ENCODE results near the gene ANXA2R. TPM values are rescaled to one million over a fixed set of nuclear protein-coding genes. Genes with fewer than 3 reads are reported as not detected.
A peak's percentile ranks its signal among the peaks of the same experiment; 100 is the strongest.

The ANXA2R gene
- polyA plus RNA-seq, 2 of the 4 experiments (the other 2 are of a cell fraction) = 1.7 to 2.1 TPM

DNA sequence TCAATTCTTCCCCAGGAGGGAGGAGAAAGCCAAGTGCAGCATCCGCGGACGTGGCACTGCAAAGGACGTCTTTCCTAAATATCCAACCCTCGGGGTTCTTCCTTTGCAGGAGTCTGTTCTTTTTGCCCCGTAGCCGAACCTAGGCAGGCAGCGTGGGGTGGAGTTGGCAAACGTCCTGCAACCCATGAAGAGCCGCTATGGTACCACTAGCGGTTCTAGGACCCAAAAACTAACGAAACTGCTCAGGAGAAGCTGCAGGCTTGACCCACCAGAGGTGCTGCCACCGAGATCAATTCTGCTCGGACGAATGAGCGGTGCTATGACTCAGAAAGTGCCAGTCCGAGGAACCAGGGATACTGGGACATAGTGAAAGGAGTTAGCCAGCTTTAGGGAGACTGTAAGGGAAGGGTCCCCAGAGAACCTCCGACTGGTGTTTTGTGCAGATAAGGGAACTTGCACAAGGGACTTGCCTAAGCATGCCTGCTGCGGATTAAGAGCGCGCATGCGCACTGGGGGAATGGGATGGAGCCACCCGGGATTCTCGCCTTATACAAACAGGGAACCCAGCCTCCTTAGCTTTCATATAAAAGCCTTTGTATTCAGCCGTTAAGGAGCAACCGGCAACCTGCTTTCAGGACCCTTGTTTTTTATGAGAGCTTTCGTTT, 32.7 kb downstream of the ANXA2R start:
- FAIRE-seq = no peak
- Histone ChIP-seq H3K27ac (peak overlapping the region; percentile 93 to 95), H3K9me3 (no peaks in the 10 kb centered on the region), H3K4me1 (peaks cover 13% of the 10 kb centered on the region), H3K4me2 (peak overlapping the region; percentile 89), H3K4me3 (peak overlapping the region; percentile 56)
- ChIA-PET POLR2A (interaction anchor here (0.5 to 3.5 kb wide), 13 partner anchors 11 to 113 kb away, joined by 3 to 78 read pairs (median 10); partner anchors contain the start of gene ZNF131), CTCF (interaction anchor here (0.9 to 4.7 kb wide), 10 partner anchors 8 to 98 kb away, joined by 5 to 39 read pairs (median 22); partner anchors contain the start of gene ANXA2R)
- no peak for TF ChIP-seq ESRRA (IDR thresholded peaks at IDR 0.05; ENCODE audit: borderline replicate concordance, low read length)
- TF ChIP-seq MYC (IDR thresholded peaks at IDR 0.05; ENCODE audit: borderline replicate concordance, low read length) = 0 out of 2 replicates have a peak, but pooled peaks have one; percentile 10
- TF ChIP-seq BCL3 (IDR thresholded peaks at IDR 0.05) = peak; percentile 64; the same call in 1 of the 3 replicates
- TF ChIP-seq HES2 (IDR thresholded peaks at IDR 0.05) = no peak
- TF ChIP-seq, protein P1, sequence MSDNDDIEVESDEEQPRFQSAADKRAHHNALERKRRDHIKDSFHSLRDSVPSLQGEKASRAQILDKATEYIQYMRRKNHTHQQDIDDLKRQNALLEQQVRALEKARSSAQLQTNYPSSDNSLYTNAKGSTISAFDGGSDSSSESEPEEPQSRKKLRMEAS (IDR thresholded peaks at IDR 0.05) = peak; percentile 66; the same call in 1 of the 2 replicates
- TF ChIP-seq, protein P2, sequence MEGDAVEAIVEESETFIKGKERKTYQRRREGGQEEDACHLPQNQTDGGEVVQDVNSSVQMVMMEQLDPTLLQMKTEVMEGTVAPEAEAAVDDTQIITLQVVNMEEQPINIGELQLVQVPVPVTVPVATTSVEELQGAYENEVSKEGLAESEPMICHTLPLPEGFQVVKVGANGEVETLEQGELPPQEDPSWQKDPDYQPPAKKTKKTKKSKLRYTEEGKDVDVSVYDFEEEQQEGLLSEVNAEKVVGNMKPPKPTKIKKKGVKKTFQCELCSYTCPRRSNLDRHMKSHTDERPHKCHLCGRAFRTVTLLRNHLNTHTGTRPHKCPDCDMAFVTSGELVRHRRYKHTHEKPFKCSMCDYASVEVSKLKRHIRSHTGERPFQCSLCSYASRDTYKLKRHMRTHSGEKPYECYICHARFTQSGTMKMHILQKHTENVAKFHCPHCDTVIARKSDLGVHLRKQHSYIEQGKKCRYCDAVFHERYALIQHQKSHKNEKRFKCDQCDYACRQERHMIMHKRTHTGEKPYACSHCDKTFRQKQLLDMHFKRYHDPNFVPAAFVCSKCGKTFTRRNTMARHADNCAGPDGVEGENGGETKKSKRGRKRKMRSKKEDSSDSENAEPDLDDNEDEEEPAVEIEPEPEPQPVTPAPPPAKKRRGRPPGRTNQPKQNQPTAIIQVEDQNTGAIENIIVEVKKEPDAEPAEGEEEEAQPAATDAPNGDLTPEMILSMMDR (IDR thresholded peaks at IDR 0.05) = no peak
- peak; percentile 50 for TF ChIP-seq POLR2A (IDR thresholded peaks at IDR 0.05; ENCODE audit: low read length)
- TF ChIP-seq RFX5 (IDR thresholded peaks at IDR 0.05) = no peak
- TF ChIP-seq KDM5A (IDR thresholded peaks at IDR 0.05) = no peak
- no peak for TF ChIP-seq HOXB13 (CRISPR knock-in tag; IDR thresholded peaks at IDR 0.05; ENCODE audit: low read depth)
- TF ChIP-seq MAFK (IDR thresholded peaks at IDR 0.05; ENCODE audit: partially characterized antibody) = no peak
- TF ChIP-seq E2F6 (IDR thresholded peaks at IDR 0.05; ENCODE audit: borderline replicate concordance, low read depth) = peak; percentile 21; the same call in 1 of the 2 replicates
- TF ChIP-seq PHF8 (IDR thresholded peaks at IDR 0.05; ENCODE audit: borderline replicate concordance, low read depth) = no peak
- no peak for TF ChIP-seq ZC3H11A (IDR thresholded peaks at IDR 0.05)
- peak; percentile 73 to 89; a peak in 3 of 4 replicates for TF ChIP-seq CEBPB (IDR thresholded peaks at IDR 0.05)
- 22% methylated on average over 27 of the region's 27 CpGs for WGBS (ENCODE audit: missing lambda C conversion rate)
- DNase-seq (ENCODE audit: low read depth in 1 of 2, low spot score in 1 of 2) = peak; percentile 74 to 94
- peak; percentile 67 to 68 for ATAC-seq

DNA sequence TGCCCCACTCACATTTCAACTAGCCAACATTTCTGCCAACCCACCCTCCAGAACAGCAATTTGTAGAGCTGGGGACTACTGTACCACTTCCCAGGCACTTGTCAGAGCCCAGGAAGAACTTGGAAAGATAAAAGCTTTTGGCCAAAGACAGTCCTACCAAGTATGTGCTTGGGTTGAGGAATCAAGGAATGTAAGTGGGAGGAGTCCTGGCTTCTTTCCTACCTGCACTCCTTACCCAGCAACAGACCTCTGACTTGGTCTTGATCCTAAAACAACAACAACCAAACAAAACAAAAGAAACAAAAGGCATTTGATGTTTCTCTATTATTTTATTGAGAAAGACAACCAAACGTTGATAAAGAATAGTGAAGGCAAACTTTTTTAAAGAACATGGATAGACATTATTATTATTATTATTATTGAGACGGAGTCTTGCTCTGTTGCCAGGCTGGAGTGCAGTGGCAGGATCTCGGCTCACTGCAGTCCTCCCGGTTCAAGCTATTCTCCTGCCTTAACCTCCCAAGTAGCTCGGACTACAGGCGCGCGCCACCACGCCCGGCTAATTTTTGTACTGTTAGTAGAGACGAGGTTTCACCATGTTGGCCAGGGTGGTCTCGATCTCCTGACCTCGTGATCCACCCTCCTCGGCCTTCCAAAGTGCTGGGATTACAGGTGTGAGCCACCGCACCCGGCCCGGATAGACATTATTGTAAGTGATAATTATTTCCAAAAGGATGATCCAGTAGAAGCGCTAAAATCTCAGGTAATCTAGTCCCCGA, 33.5 kb downstream of the ANXA2R start:
- Histone ChIP-seq H3K4me2 (peak overlapping the region; percentile 89), H3K27ac (peak overlapping the region; percentile 93 to 95), H3K9me3 (no peaks in the 10 kb centered on the region), H3K4me1 (peaks cover 13% of the 10 kb centered on the region), H3K4me3 (no peak overlapping the region)
- ChIA-PET CTCF (interaction anchor here (1.1 to 4.7 kb wide), 6 partner anchors 10 to 97 kb away, joined by 6 to 39 read pairs (median 24); no protein-coding TSS in a partner anchor), POLR2A (interaction anchor here (0.9 to 3.5 kb wide), 6 partner anchors 12 to 98 kb away, joined by 3 to 78 read pairs (median 20); no protein-coding TSS in a partner anchor)
- DNase-seq (ENCODE audit: low read depth in 1 of 2, low spot score in 1 of 2) (no peak), ATAC-seq (no peak), FAIRE-seq (no peak)
- WGBS (ENCODE audit: missing lambda C conversion rate) = 90% methylated on average over 19 of the region's 19 CpGs
- no peak for TF ChIP-seq EHMT2 (IDR thresholded peaks at IDR 0.05; ENCODE audit: low read depth)
- no peak for TF ChIP-seq TFCP2L1 (CRISPR knock-in tag; IDR thresholded peaks at IDR 0.05)
- TF ChIP-seq POLR2A (IDR thresholded peaks at IDR 0.05; ENCODE audit: low read length) = no peak
- TF ChIP-seq HES2 (IDR thresholded peaks at IDR 0.05) = no peak
- TF ChIP-seq HOXA7 (CRISPR knock-in tag; IDR thresholded peaks at IDR 0.05) = no peak
